Pancreas (tissue), 10 donors: ENCODE results near the gene RRH. TPM values are rescaled to one million over a fixed set of nuclear protein-coding genes. Genes with fewer than 3 reads are reported as not detected.
A peak's percentile ranks its signal among the peaks of the same experiment; 100 is the strongest.
"Not testable (repeated sequence)": the region's sequence is repeated elsewhere in the genome, so short reads cannot be mapped to it uniquely, and the experiment has no call there.

Experiments used
- ATAC-seq, 4 donors: fragments of 200-7000 bp; cut with Tn5 transposase; one replicate each; pipeline versions ENCODE4 v1.8.0 to v1.9.1; 2020; ENCODE audit warnings: mild to moderate bottlenecking in 4 of 4, moderate library complexity in 4 of 4
- DNase-seq, 6 donors: peaks; one replicate each; pipeline ENCODE4 v3.0.0-alpha.2; 2020
- FAIRE-seq: peaks from 2 replicates; lab custom pipeline; 2012; peaks lifted over from hg19 to GRCh38; lab: Jason Lieb, UNC
- H3K27ac ChIP-seq, 4 donors: fragments of 200-600 bp; sonication (generic); 1 replicate in 3 of 4; 2 replicates in 1 of 4; pipeline versions ENCODE4 v1.5.0 to v1.8.0; 2020
- H3K27me3 ChIP-seq, 4 donors: fragments of 200-600 bp; one replicate each; pipeline ENCODE4 v1.8.0; 2021
- H3K36me3 ChIP-seq, 3 donors: fragments of 200-600 bp; sonication (generic) in 1 of 3; one replicate each; pipeline versions ENCODE4 v1.5.0 to v1.8.0; 2020 to 2021
- H3K4me1 ChIP-seq, 3 donors: fragments of 200-600 bp; one replicate each; pipeline ENCODE4 v1.8.0; 2021
- H3K4me3 ChIP-seq, 4 donors: fragments of 200-600 bp; sonication (generic) in 2 of 4; one replicate each; pipeline versions ENCODE4 v1.5.0 to v1.8.0; 2020 to 2021
- H3K9me3 ChIP-seq, 4 donors: fragments of 200-600 bp; one replicate each; pipeline ENCODE4 v1.8.0; 2021
- WGBS, 2 donors: extraction: QIAGEN DNeasy Blood & Tissue Kit; methylation state at CpG; one replicate each; pipeline ENCODE4 v1.1.7; 2013; 5-methylcytosine and 5-hydroxymethylcytosine counted together
- intact Hi-C, 3 donors: fragments of 100-400 bp; cut with DNase I; formaldehyde crosslinking; loops; one replicate each; pipeline versions ENCODE4 v1.11.1 to v1.14.2; 2022
- polyA plus RNA-seq, 2 donors: library from polyadenylated mRNA; stranded (reverse); fragments of 200-250 nt; gene quantifications; one replicate each; pipeline ENCODE4 v1.2.3, GENCODE V29; 2013
- total RNA-seq, 6 donors: library from RNA; stranded (reverse); fragmentation: NEBNext Ultra II Directional in 4 of 6; extraction: Animal tissue kit (Norgen Biotek cat#: 25700) in 4 of 6; gene quantifications; one replicate each; pipeline versions ENCODE4 v1.2.1 to v1.2.4, GENCODE V29; 2021 to 2023
- TF ChIP-seq, protein P1 (sequence below), 4 donors: fragments of 200-600 bp; sonication (generic) in 3 of 4; IDR thresholded peaks; one replicate each; pipeline versions ENCODE4 v1.5.0 to v1.8.0; 2021; ENCODE audit warnings: antibody characterized with exemption in 4 of 4
- donor health status: healthy with polysubstance abuse.
- donor health status: DM: no; HTN: no; CAD: no; lungs with moderate emphysema.
- donor health status: DM: no; HTN: no; CAD: no.
- donor health status: control.
- donor health status: control.
- donor health status: Bipolar disorder and iron deficiency.
- donor health status: DM: yes; HTN: yes; CAD: no.
- donor health status: DM: no; HTN: no; CAD: no.
- donor health status: DM: no; HTN: no; CAD: no.
- donor health status: DM: yes; HTN: yes; CAD: no.

RRH gene
- total and polyA plus RNA-seq, 8 donors: 0.09 to 0.18 (median 0.16) TPM; not detected in 4

DNA sequence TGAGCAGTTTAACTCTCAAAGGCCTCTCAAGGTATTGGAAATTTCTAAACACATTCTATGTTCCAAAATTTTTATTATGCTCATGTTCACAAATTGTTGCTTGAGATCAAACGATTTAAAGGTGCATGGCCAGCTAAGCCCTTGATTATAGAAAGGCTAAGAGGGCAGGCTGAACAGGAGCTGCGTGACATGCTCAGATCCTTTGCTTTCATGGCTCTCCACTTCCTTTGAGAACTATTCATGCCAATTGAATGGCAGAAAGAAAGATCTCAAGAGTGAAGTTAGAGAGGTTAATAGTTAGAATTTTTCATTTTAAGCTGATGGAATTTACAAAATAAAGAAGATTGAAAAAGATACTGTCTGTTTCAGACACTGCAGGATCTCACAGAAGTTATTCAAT, 20.7 kb downstream of the RRH start:
- H3K4me1 ChIP-seq: peaks cover 9 to 26% (median 13%) of the 10 kb centered on the region in 3 donors
- TF ChIP-seq, protein P1, sequence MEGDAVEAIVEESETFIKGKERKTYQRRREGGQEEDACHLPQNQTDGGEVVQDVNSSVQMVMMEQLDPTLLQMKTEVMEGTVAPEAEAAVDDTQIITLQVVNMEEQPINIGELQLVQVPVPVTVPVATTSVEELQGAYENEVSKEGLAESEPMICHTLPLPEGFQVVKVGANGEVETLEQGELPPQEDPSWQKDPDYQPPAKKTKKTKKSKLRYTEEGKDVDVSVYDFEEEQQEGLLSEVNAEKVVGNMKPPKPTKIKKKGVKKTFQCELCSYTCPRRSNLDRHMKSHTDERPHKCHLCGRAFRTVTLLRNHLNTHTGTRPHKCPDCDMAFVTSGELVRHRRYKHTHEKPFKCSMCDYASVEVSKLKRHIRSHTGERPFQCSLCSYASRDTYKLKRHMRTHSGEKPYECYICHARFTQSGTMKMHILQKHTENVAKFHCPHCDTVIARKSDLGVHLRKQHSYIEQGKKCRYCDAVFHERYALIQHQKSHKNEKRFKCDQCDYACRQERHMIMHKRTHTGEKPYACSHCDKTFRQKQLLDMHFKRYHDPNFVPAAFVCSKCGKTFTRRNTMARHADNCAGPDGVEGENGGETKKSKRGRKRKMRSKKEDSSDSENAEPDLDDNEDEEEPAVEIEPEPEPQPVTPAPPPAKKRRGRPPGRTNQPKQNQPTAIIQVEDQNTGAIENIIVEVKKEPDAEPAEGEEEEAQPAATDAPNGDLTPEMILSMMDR (IDR thresholded peaks at IDR 0.05): no peak
- DNase-seq: no peak
- no peaks in the 10 kb centered on the region for H3K36me3 ChIP-seq
- no peaks in the 10 kb centered on the region for H3K9me3 ChIP-seq
- no peak for FAIRE-seq
- peak in 3 of 4 donors; percentile 17 to 51 (median 40) for ATAC-seq
- WGBS, 2 donors: 35 to 43% methylated on average over 2 of the region's 2 CpGs
- no peak overlapping the region for H3K27ac ChIP-seq
- intact Hi-C loops: no loop called here
- H3K4me3 ChIP-seq: no peak overlapping the region
- H3K27me3 ChIP-seq: no peaks in the 10 kb centered on the region

DNA sequence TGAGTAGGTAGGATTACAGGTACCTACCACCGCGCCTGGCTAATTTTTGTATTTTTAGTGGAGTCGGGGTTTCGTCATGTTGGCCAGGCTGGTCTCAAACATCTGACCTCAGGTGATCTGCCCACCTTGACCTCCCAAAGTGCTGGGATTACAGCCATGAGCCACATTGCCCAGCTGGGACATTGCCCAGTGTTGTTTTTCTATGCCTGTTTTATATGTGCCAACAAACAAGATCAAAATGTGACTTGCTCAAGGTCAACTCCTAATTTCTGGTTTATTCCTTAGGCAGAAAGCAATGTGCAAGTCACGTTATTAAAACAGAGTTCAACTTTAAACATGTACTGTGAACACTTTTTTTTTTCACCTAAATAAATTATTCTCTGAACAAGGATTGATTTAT, 22.8 kb downstream of the RRH start:
- Histone ChIP-seq H3K9me3 (no peaks in the 10 kb centered on the region), H3K27ac (no peak overlapping the region), H3K27me3 (no peaks in the 10 kb centered on the region), H3K36me3 (no peaks in the 10 kb centered on the region), H3K4me3 (no peak overlapping the region), H3K4me1 (peaks cover 9 to 26% (median 10%) of the 10 kb centered on the region in 3 donors)
- intact Hi-C loops: no loop called here
- 35 to 41% methylated on average over 5 of the region's 5 CpGs for WGBS, 2 donors
- ATAC-seq: peak in 3 of 4 donors; percentile 59 to 80 (median 67)
- FAIRE-seq: no peak
- TF ChIP-seq, protein P1 (IDR thresholded peaks at IDR 0.05): no peak
- peak in 3 of 6 donors; percentile 33 to 39 (median 35) for DNase-seq

DNA sequence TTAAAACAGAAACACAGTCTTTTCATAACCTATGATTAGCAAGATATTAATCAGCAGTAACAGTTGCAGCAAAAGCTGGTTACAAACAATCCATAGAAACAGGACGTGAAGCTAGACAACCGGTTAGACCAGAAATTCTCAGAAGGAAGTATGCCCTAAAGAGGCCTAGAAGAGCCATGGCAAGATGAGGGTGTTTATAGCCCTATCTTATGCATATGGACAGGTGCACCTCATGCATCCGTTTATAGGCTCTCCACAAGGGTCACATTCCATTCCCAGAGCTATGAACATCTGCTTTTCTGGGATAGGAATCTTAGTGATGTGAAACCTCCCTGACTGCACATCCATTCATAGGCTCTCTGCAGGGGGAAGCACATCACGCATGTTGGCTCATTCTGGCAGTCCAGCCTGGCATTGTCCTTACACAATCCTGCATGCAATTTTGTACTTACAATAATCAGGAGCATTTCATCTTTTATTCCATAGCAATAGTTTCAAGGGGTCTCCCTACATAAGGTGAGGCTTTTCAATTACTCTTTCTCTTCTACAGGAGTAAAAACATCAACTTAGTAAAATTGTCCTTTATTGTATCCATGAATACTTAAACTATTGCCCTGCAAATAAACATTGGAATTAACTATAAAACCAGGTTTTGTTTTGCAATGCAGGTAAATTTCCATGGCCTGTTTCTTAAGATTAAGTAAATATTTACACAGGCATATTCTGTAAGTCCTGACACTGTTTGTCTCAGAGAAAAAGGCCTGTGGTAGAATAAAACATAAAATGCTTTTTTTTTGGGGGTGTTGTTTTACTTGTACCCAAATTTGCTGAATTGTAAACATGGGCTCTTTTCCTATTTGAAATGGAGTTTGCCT, 31.9 kb downstream of the RRH start:
- peak in 1 of 4 donors; percentile 61 for ATAC-seq
- DNase-seq, H3K27me3 ChIP-seq, H3K27ac ChIP-seq, H3K36me3 ChIP-seq, H3K4me3 ChIP-seq, FAIRE-seq, intact Hi-C loops, H3K4me1 ChIP-seq, H3K9me3 ChIP-seq: not testable (repeated sequence)
- WGBS, 2 donors: 72 to 74% methylated on average over 4 of the region's 4 CpGs

DNA sequence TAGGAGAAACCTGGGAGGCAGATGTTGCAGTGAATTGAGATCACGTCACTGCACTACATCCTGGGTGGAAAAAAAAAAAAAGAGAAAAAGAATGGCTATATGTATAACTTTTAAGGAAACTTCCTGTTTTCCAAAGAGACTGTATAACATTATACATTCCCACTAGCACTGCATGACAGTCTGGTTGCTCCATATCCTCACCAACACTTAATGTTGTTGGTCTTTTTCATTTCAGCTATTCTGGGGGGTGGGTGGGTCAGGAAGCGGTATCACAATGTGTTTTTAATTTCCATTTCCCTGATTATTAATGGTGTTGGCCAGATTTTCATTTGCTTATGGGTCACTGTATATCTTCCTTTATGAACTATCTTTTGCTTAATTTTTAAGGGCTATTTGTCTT, 33.5 kb downstream of the RRH start:
- H3K9me3 ChIP-seq: no peaks in the 10 kb centered on the region
- TF ChIP-seq, protein P1 (IDR thresholded peaks at IDR 0.05): no peak
- no peak for ATAC-seq
- H3K27me3 ChIP-seq: no peaks in the 10 kb centered on the region
- FAIRE-seq: no peak
- no peaks in the 10 kb centered on the region for H3K4me1 ChIP-seq
- WGBS, 2 donors: 99 to 100% methylated on average over 2 of the region's 2 CpGs
- intact Hi-C loops: no loop called here
- no peak overlapping the region for H3K4me3 ChIP-seq
- H3K27ac ChIP-seq: no peak overlapping the region
- H3K36me3 ChIP-seq: no peaks in the 10 kb centered on the region
- DNase-seq: no peak

DNA sequence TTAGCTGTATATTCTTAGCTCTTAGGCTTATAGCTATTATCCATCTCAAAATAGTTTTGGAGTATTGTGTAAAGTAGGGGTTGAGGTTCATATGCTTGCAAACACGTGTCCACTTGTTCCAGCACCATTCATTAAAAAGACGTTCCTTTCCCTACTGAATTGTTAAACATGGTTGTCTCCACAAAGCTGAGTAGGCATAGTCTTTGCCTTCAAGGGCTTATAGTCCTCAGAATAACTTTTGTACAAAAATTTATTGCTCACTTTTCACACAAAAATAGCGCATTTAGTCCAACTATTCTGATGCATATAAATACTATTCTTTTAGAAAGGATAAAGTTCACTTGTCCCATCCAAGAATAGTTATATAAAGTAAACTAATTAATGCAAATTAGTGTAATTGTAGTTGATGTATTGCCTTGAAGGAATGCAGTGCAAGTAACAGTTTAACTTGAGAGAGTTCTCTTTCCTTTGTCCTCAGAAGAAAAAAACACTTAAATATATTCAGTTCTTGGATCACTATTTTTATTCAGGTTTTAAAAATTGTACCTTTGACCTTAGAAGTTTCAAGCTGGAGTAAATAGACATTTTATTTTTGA, 34.2 kb downstream of the RRH start:
- no peaks in the 10 kb centered on the region for H3K9me3 ChIP-seq

More for the DNA sequence above, 34.2 kb downstream of the RRH start:
- DNase-seq (no peak), ATAC-seq (no peak), FAIRE-seq (no peak)
- Histone ChIP-seq H3K27me3 (no peaks in the 10 kb centered on the region), H3K4me1 (no peaks in the 10 kb centered on the region), H3K36me3 (no peaks in the 10 kb centered on the region), H3K4me3 (no peak overlapping the region), H3K27ac (no peak overlapping the region)
- TF ChIP-seq, protein P1 (IDR thresholded peaks at IDR 0.05): no peak
- intact Hi-C loops: no loop called here
- 82 to 84% methylated on average over 3 of the region's 3 CpGs for WGBS, 2 donors
